Keratinocyte (primary cell): ENCODE measurements around the gene FAM3C. TPM values are rescaled to one million over a fixed set of nuclear protein-coding genes. Genes with fewer than 3 reads are reported as not detected.

ENCODE experiments used
- DNase-seq: peaks from one replicate; pipeline ENCODE4 v3.0.0-alpha.2; 2011; ENCODE audit warnings: low read depth, missing footprints, low spot score
- FAIRE-seq: peaks from 2 replicates; lab custom pipeline; 2011; peaks lifted over from hg19 to GRCh38; lab: Jason Lieb, UNC
- H2AFZ ChIP-seq: 2 replicates; pipeline ENCODE4 v1.6.0; 2012; ENCODE audit warnings: low read length, control low read depth, inconsistent platforms; ENCODE audit not compliant: control insufficient read depth
- H3K27ac ChIP-seq: 2 replicates; pipeline ENCODE4 v1.5.1; 2011; ENCODE audit warnings: low read length; ENCODE audit not compliant: control insufficient read depth, insufficient read depth
- H3K27me3 ChIP-seq: 3 replicates; pipeline ENCODE4 v1.6.0; 2011; ENCODE audit warnings: low read length; ENCODE audit not compliant: control insufficient read depth, insufficient read depth; ENCODE audit errors: extremely low read depth
- H3K36me3 ChIP-seq, 2 experiments: 2 replicates in 1 of 2; 3 replicates in 1 of 2; pipeline ENCODE4 v1.5.1; 2011; ENCODE audit warnings: low read length in 2 of 2, mild to moderate bottlenecking in 1 of 2; ENCODE audit not compliant: control insufficient read depth in 2 of 2, insufficient read depth in 2 of 2; ENCODE audit errors: extremely low read depth in 1 of 2
- H3K4me1 ChIP-seq: 3 replicates; pipeline ENCODE4 v1.5.1; 2011; ENCODE audit warnings: low read length; ENCODE audit not compliant: control insufficient read depth, insufficient read depth; ENCODE audit errors: extremely low read depth
- H3K4me2 ChIP-seq: 3 replicates; pipeline ENCODE4 v1.6.0; 2011; ENCODE audit warnings: low read depth, low read length; ENCODE audit not compliant: control insufficient read depth, insufficient read depth; ENCODE audit errors: extremely low read depth
- H3K4me3 ChIP-seq, 3 experiments: fragments of 200-600 bp in 1 of 3; sonication (generic) in 1 of 3; 2 replicates in 2 of 3; 3 replicates in 1 of 3; pipeline ENCODE4 v1.5.1; 2011 to 2016; ENCODE audit warnings: low read length in 3 of 3, mild to moderate bottlenecking in 3 of 3, control low read depth in 2 of 3, inconsistent platforms in 1 of 3, low read depth in 1 of 3, mixed read lengths in 1 of 3, mixed run types in 1 of 3, moderate library complexity in 1 of 3; ENCODE audit not compliant: control insufficient read depth in 2 of 3, insufficient read depth in 2 of 3; ENCODE audit errors: extremely low read depth in 1 of 3
- H3K79me2 ChIP-seq: 2 replicates; pipeline ENCODE4 v1.6.0; 2012; ENCODE audit warnings: low read length; ENCODE audit not compliant: control insufficient read depth, insufficient read depth
- H3K9ac ChIP-seq: 3 replicates; pipeline ENCODE4 v1.6.0; 2011; ENCODE audit warnings: low read length; ENCODE audit not compliant: control insufficient read depth, insufficient read depth; ENCODE audit errors: extremely low read depth
- H3K9me1 ChIP-seq: 3 replicates; pipeline ENCODE4 v1.6.0; 2011; ENCODE audit warnings: low read length; ENCODE audit not compliant: control insufficient read depth, insufficient read depth; ENCODE audit errors: extremely low read depth
- H3K9me3 ChIP-seq: 2 replicates; pipeline ENCODE4 v1.5.1; 2012; ENCODE audit warnings: low read depth, low read length; ENCODE audit not compliant: control insufficient read depth
- H4K20me1 ChIP-seq: 3 replicates; pipeline ENCODE4 v1.6.0; 2011; ENCODE audit warnings: low read length; ENCODE audit not compliant: control insufficient read depth, insufficient read depth; ENCODE audit errors: extremely low read depth
- EZH2 ChIP-seq: IDR thresholded peaks from one replicate; pipeline ENCODE4 v1.6.1; 2012; ENCODE audit warnings: inconsistent platforms, mild to moderate bottlenecking, low read length, moderate library complexity
- dilution Hi-C: fragments of 300-500 bp; cut with MboI; formaldehyde crosslinking; loops from one replicate; pipeline ENCODE4 v1.7.0; 2020; ENCODE audit warnings: low sequenced_read_pairs; ENCODE audit not compliant: extremely low pct_ligation_motif_present
- polyA plus RNA-seq, 5 experiments: library from polyadenylated mRNA; depleted of rRNA in 3 of 5; stranded (reverse) in 3 of 5; stranded (forward) in 1 of 5; unstranded in 1 of 5; fragments of >200 nt; gene quantifications; 1 replicate in 1 of 5; 2 replicates in 3 of 5; 3 replicates in 1 of 5; pipeline versions ENCODE4 v1.2.1 to v1.2.3, GENCODE V29; 2011 to 2012; ENCODE audit warnings: missing spikeins in 2 of 5, low read depth in 1 of 5, low replicate concordance in 1 of 5
- TF ChIP-seq, protein P1 (sequence below), 3 experiments: IDR thresholded peaks in 1 of 3; conservative IDR thresholded peaks in 1 of 3; optimal IDR thresholded peaks in 1 of 3; 2 replicates in 2 of 3; 3 replicates in 1 of 3; pipeline versions ENCODE3 to v1.5.1; 2011; ENCODE audit warnings: low read length in 3 of 3, mild to moderate bottlenecking in 3 of 3, moderate library complexity in 2 of 3, control low read depth in 1 of 3, inconsistent platforms in 1 of 3; ENCODE audit not compliant: insufficient read depth in 2 of 3; ENCODE audit errors: extremely low read depth in 1 of 3

Gene FAM3C
- polyA plus RNA-seq, 1 donor (not counting 4 experiments of a cell fraction or from before 2014, with no cell fraction given) = 93.5 TPM

DNA sequence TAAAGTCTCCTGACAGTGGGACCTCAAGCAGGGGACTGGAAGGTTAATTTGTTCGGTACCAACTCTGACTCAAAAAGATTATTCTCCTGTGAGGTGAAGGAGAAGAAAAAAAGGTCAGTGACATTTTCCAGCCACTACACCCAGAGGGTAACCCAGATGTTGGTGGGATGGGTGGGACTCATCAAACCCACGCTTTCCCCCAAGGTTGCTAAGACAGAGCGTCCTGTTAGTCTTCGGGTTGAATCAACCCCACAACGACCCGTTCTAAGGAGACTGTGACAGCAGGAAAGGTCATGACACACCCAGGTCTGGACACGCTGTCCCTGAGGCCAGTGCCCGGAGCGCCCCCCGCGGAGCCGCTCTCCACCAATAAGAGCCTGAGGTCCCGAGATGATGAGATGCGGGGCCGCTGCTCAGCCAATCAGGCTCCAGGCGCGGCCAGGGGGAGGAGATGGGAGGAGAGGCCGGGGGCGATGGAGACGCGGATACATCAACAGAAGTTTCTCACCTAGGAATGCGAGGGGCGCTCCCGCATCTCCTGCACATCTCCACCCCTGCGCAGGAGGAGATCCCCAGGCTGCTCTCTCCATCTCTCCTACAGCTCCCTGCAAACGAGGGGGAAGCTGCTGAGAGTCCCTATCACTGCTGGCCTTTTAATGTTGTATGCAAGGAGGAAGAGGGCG lies 67.5 kb downstream of the FAM3C start, which contains the start of gene WNT16:
Gene WNT16, plus strand, starts transcription at position 493 of the 683 bp plus-strand sequence. CDS start 293 bp downstream, outside the sequence.
- FAIRE-seq = no peak
- peak within 1 kb of the TSS; percentile 31 to 78 (median 71) for H3K4me3 ChIP-seq
- no peak within 1 kb of the TSS for H3K9ac ChIP-seq
- peaks cover 32% of the 10 kb centered on the region for H3K27me3 ChIP-seq
- TF ChIP-seq, protein P1, sequence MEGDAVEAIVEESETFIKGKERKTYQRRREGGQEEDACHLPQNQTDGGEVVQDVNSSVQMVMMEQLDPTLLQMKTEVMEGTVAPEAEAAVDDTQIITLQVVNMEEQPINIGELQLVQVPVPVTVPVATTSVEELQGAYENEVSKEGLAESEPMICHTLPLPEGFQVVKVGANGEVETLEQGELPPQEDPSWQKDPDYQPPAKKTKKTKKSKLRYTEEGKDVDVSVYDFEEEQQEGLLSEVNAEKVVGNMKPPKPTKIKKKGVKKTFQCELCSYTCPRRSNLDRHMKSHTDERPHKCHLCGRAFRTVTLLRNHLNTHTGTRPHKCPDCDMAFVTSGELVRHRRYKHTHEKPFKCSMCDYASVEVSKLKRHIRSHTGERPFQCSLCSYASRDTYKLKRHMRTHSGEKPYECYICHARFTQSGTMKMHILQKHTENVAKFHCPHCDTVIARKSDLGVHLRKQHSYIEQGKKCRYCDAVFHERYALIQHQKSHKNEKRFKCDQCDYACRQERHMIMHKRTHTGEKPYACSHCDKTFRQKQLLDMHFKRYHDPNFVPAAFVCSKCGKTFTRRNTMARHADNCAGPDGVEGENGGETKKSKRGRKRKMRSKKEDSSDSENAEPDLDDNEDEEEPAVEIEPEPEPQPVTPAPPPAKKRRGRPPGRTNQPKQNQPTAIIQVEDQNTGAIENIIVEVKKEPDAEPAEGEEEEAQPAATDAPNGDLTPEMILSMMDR (optimal IDR thresholded peaks at IDR 0.05 in 1 of 3, IDR thresholded peaks at IDR 0.05 in 1 of 3, conservative IDR thresholded peaks at IDR 0.05 in 1 of 3; ENCODE audit: extremely low read depth in 1 of 3, insufficient read depth in 2 of 3, low read length in 3 of 3) = no peak
- TF ChIP-seq EZH2 = no peak
- no peak for DNase-seq
- H3K4me1 ChIP-seq = peaks cover 14% of the 10 kb centered on the region
- dilution Hi-C loops = no loop called here
- peaks cover 4% of the 10 kb centered on the region for H4K20me1 ChIP-seq
- no peaks in the 10 kb centered on the region for H3K9me3 ChIP-seq
- H3K36me3 ChIP-seq = no peaks in the 10 kb centered on the region
- H2AFZ ChIP-seq = peak within 1 kb of the TSS; percentile 64
- no peaks in the 10 kb centered on the region for H3K9me1 ChIP-seq
- H3K4me2 ChIP-seq = peak within 1 kb of the TSS; percentile 92
- no peak within 1 kb of the TSS for H3K27ac ChIP-seq
- H3K79me2 ChIP-seq = no peaks in the 10 kb centered on the region

DNA sequence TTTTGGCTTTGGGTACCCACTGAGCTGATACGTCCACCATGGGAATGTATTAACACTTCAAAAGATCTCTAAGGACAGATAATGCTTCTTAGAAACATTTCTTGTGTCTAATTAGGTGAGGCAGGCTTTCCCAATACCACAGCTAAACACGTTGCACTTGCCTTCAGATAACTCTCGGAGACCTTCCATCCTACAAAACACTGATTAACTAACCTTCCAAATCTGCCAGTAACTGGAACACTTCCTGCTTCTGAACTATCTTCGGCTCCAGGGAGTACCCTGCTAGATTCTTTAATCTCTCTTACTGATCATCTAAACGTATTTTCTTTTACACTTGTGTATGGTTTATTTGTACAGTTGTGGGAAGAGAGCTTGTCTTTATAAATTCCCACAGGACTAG lies 68.4 kb downstream of the FAM3C start:
- DNase-seq (no peak), FAIRE-seq (no peak)
- Histone ChIP-seq H3K36me3 (no peaks in the 10 kb centered on the region), H4K20me1 (peaks cover 4% of the 10 kb centered on the region), H3K9me3 (no peaks in the 10 kb centered on the region), H3K27ac (no peak overlapping the region), H3K4me3 (no peak overlapping the region), H3K9ac (no peak overlapping the region), H3K4me2 (no peak overlapping the region), H3K27me3 (peaks cover 32% of the 10 kb centered on the region), H3K4me1 (peaks cover 14% of the 10 kb centered on the region), H2AFZ (no peak overlapping the region), H3K9me1 (no peaks in the 10 kb centered on the region), H3K79me2 (no peaks in the 10 kb centered on the region)
- no peak for TF ChIP-seq EZH2
- TF ChIP-seq, protein P1 (optimal IDR thresholded peaks at IDR 0.05 in 1 of 3, IDR thresholded peaks at IDR 0.05 in 1 of 3, conservative IDR thresholded peaks at IDR 0.05 in 1 of 3; ENCODE audit: extremely low read depth in 1 of 3, insufficient read depth in 2 of 3, low read length in 3 of 3) = no peak
- dilution Hi-C loops = no loop called here
